Neural cell (in vitro differentiated cells): Measurements from ENCODE around the gene LILRB4.

Experiments used
- RAD21 ChIP-seq: fragments of 450-650 bp; conservative IDR thresholded peaks from 2 replicates; pipeline ENCODE4 v1.6.1; 2014; ENCODE audit warnings: antibody characterized with exemption, mild to moderate bottlenecking, moderate library complexity
- TAF1 ChIP-seq: IDR thresholded peaks from 2 replicates; pipeline ENCODE4 v1.6.1; 2012; ENCODE audit warnings: low read depth
- TF ChIP-seq, protein P1 (sequence below): fragments of 450-650 bp; IDR thresholded peaks from 2 replicates; pipeline ENCODE4 v1.5.1; 2014; ENCODE audit warnings: antibody characterized with exemption, mild to moderate bottlenecking, moderate library complexity; ENCODE audit not compliant: poor library complexity, severe bottlenecking

DNA sequence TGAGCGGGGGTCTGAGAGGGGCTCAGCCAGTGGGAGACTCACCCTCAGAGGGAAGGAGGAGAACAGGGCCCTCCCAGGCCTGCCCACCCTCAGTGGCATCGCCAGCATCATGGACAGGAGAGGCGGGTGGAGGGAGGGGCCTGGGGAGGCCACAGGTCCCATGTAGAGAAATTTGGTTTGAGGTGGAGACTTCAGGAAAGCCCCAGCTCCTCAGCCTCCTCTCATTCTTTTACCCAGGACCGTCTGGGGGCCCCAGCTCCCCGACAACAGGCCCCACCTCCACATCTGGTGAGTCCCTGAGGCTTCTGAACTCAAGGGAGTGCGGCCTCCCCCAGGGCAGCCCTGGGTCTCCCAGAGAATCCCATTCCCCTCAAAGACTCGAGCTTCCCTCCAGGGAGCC, 29.4 kb upstream of the LILRB4 start:
- TF ChIP-seq, protein P1, sequence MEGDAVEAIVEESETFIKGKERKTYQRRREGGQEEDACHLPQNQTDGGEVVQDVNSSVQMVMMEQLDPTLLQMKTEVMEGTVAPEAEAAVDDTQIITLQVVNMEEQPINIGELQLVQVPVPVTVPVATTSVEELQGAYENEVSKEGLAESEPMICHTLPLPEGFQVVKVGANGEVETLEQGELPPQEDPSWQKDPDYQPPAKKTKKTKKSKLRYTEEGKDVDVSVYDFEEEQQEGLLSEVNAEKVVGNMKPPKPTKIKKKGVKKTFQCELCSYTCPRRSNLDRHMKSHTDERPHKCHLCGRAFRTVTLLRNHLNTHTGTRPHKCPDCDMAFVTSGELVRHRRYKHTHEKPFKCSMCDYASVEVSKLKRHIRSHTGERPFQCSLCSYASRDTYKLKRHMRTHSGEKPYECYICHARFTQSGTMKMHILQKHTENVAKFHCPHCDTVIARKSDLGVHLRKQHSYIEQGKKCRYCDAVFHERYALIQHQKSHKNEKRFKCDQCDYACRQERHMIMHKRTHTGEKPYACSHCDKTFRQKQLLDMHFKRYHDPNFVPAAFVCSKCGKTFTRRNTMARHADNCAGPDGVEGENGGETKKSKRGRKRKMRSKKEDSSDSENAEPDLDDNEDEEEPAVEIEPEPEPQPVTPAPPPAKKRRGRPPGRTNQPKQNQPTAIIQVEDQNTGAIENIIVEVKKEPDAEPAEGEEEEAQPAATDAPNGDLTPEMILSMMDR = no peak
- TF ChIP-seq TAF1 (no peak), RAD21 (no peak)
